ENCODE results near the gene RRP8. TPM values are rescaled to one million over a fixed set of nuclear protein-coding genes. Genes with fewer than 3 reads are reported as not detected.

The RRP8 gene
- total and polyA plus RNA-seq, 8 donors: 1.8 to 23.1 (median 14.8) TPM

DNA sequence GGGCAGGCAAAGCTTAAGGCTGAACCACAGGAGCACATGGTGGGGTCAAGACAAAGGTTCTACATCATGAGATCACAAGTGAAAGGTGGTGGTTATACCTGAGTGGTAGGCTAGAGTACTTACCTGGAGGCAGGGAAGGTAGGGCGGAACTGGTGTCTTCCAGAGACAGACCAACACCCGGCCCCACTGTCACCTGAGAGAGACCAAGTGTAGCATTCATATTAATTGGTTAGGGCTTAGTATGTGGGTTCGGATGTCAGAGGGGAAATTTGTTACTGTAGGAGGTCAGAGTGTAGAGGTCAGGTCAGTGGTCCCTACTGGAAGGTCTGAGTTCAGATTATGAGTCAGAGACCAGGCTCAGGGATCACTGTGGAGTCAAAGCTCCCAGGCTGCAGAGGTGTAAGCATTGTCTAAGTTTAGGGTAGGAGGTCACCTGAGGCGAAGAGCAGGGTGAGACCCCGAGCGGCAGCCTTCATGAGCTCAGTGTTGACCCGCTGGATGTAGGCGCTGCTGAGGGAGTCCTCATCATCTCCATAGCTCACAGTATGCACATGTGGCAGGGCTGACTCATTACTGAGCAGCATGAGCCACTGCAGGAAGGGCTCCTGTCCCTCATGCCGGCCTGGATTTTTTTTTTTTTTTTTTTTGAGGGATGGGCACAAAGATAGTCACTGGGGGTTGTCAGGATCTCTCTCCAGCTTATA is 12.6 kb upstream of the RRP8 start:
- no peaks in the 10 kb centered on the region for H3K9me3 ChIP-seq
- TF ChIP-seq EP300 (IDR thresholded peaks at IDR 0.05) (no peak), CTCF (IDR thresholded peaks at IDR 0.05) (no peak), POLR2A (IDR thresholded peaks at IDR 0.05) (no peak)
- DNase-seq: no peak
- WGBS, 5 donors: 91 to 98% (median 95%) methylated on average over 9 of the region's 9 CpGs
- intact Hi-C loops (cut with DNase I; ENCODE audit: low total_unique reads): no loop called here
- peaks cover 24 to 48% (median 36%) of the 10 kb centered on the region in 4 donors for H3K4me1 ChIP-seq
- H3K4me3 ChIP-seq: no peak overlapping the region
- peak overlapping the region in 2 of 5 donors; percentile 93 to 99 for H3K27ac ChIP-seq
- peaks cover 23 to 37% (median 32%) of the 10 kb centered on the region in 4 donors for H3K36me3 ChIP-seq
- H3K27me3 ChIP-seq: no peaks in the 10 kb centered on the region

GRCh38 chr11:6615046-6615445 is 11.6 kb upstream of the RRP8 start:
- H3K27ac ChIP-seq: peak overlapping the region in 2 of 5 donors; percentile 3 to 99
- peaks cover 31 to 58% (median 46%) of the 10 kb centered on the region in 4 donors for H3K4me1 ChIP-seq
- no peak overlapping the region for H3K4me3 ChIP-seq
- TF ChIP-seq POLR2A (IDR thresholded peaks at IDR 0.05): no peak
- no peak for TF ChIP-seq CTCF (IDR thresholded peaks at IDR 0.05)
- no peak for TF ChIP-seq EP300 (IDR thresholded peaks at IDR 0.05)
- TF ChIP-seq POLR2AphosphoS5 (IDR thresholded peaks at IDR 0.05): no peak
- intact Hi-C loops (cut with DNase I; ENCODE audit: low total_unique reads): no loop called here
- whole genome bisulfite sequencing, 5 donors: 95 to 98% (median 96%) methylated on average over 5 of the region's 5 CpGs
- no peaks in the 10 kb centered on the region for H3K9me3 ChIP-seq
- H3K36me3 ChIP-seq: peaks cover 32 to 47% (median 42%) of the 10 kb centered on the region in 4 donors
- DNase-seq: no peak
- no peaks in the 10 kb centered on the region for H3K27me3 ChIP-seq

DNA sequence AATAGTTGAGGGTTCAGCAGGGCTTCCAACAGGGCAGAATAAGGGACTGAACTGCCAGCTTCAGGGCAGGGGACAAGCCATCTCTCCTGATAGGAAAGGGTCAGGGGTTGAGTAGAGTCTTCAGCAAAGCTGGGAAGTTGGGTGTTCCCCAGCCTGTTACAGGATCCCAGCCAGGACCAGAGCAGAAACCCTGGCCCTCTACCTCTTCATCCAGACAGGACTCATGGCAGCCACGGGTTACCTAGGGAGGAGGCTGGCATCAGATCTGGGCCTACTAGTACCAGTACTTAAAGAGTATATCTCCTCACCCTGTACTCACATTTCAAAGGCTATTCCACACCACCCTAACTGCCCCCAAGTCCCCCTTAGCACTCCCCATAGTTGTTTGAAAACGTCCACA is 11.0 kb upstream of the RRP8 start:
- peaks cover 38 to 53% (median 48%) of the 10 kb centered on the region in 4 donors for H3K36me3 ChIP-seq
- peak overlapping the region in 2 of 5 donors; percentile 3 to 99 for H3K27ac ChIP-seq
- no peak for DNase-seq
- intact Hi-C loops (cut with DNase I; ENCODE audit: low total_unique reads): no loop called here
- no peak for TF ChIP-seq CTCF (IDR thresholded peaks at IDR 0.05)
- no peak for TF ChIP-seq POLR2A (IDR thresholded peaks at IDR 0.05)
- TF ChIP-seq EP300 (IDR thresholded peaks at IDR 0.05): no peak
- TF ChIP-seq POLR2AphosphoS5 (IDR thresholded peaks at IDR 0.05): no peak
- no peaks in the 10 kb centered on the region for H3K9me3 ChIP-seq
- WGBS, 5 donors: 88 to 100% (median 94%) methylated on average over 2 of the region's 2 CpGs
- peaks cover 31 to 59% (median 48%) of the 10 kb centered on the region in 4 donors for H3K4me1 ChIP-seq
- no peaks in the 10 kb centered on the region for H3K27me3 ChIP-seq
- no peak overlapping the region for H3K4me3 ChIP-seq

GRCh38 chr11:6613496-6613895 is 10.1 kb upstream of the RRP8 start:
- Histone ChIP-seq H3K27me3 (no peaks in the 10 kb centered on the region), H3K27ac (peak overlapping the region in 4 of 5 donors; percentile 97 to 100 (median 99)), H3K4me1 (peaks cover 36 to 64% (median 49%) of the 10 kb centered on the region in 4 donors), H3K4me3 (peak overlapping the region in 1 of 4 donors; percentile 89), H3K9me3 (no peaks in the 10 kb centered on the region), H3K36me3 (peaks cover 48 to 63% (median 58%) of the 10 kb centered on the region in 4 donors)
- intact Hi-C loops (cut with DNase I; ENCODE audit: low total_unique reads): no loop called here
- no peak for DNase-seq
- 90 to 94% (median 93%) methylated on average over 3 of the region's 3 CpGs for WGBS, 5 donors
- TF ChIP-seq CTCF (IDR thresholded peaks at IDR 0.05): no peak
- no peak for TF ChIP-seq POLR2A (IDR thresholded peaks at IDR 0.05)
